GM13976 (cell line): ENCODE measurements around the gene CPM.

Experiments
- DNase-seq: peaks from one replicate; pipeline ENCODE4 v3.0.0; 2012; ENCODE audit warnings: low spot score
- CTCF ChIP-seq: IDR thresholded peaks from 2 replicates; pipeline ENCODE4 v1.5.1; 2012; ENCODE audit warnings: borderline replicate concordance, mild to moderate bottlenecking; ENCODE audit not compliant: insufficient read depth; ENCODE audit errors: extremely low read depth, missing control alignments, control extremely low read depth
- in situ Hi-C: fragments of 300-500 bp; cut with MboI; formaldehyde crosslinking; loops from one replicate; pipeline ENCODE4 v1.12.0; 2022; ENCODE audit warnings: low sequenced_read_pairs, mixed read lengths, inconsistent platforms; ENCODE audit not compliant: unreplicated experiment

Gene CPM

GRCh38 chr12:68901551-68901950, 31.4 kb downstream of the CPM start:
- in situ Hi-C loops, result no loop called here
- no peak for TF ChIP-seq CTCF
- no peak for DNase-seq

- no peak for TF ChIP-seq CTCF
- in situ Hi-C loops, result no loop called here
- DNase-seq, result no peak
Observed at GRCh38 chr12:68901145-68901544, 31.8 kb downstream of the CPM start.

- TF ChIP-seq CTCF, result no peak
- no peak for DNase-seq
- in situ Hi-C loops, result no loop called here
Observed at GRCh38 chr12:68900241-68900640, 32.7 kb downstream of the CPM start.

GRCh38 chr12:68899251-68899771, 33.7 kb downstream of the CPM start:
- no peak for DNase-seq
- in situ Hi-C loops, result no loop called here
- no peak for TF ChIP-seq CTCF

GRCh38 chr12:68896881-68897540, 36.0 kb downstream of the CPM start:
- no peak for TF ChIP-seq CTCF
- in situ Hi-C loops, result no loop called here
- no peak for DNase-seq

GRCh38 chr12:68894276-68894855, 38.6 kb downstream of the CPM start:
- DNase-seq, result no peak
- in situ Hi-C loops, result no loop called here
- TF ChIP-seq CTCF, result no peak
